ENCODE data around the gene ZNF366.

Gene ZNF366

DNA sequence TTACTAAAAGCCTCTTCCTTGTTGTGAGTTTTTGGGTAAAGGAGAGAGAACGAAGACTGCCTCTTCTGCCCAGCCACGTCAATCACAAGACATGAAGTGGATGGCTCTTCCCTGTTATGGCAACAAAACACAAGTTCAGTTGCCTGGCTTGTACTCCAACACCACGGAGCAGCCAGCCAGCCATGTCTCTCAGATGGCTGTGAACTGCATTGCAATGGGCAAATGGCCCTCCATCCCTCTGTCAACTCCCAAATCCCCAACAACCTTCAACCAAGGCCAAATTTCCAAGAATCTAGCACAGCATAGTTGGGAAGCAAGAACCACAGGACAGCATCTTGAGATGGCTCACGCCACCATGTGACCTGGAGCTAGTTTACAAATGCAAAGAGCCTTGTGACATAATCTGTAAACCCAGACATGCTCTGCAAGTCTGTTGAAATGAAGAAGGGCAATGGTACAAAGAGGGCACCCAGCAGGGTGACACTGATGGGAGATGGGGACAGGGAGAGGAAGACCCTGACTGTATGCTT, 53.9 kb downstream of the ZNF366 start:
- H3K27me3 ChIP-seq (ENCODE audit: insufficient read depth, poor library complexity, severe bottlenecking): no peaks in the 10 kb centered on the region
- no peak overlapping the region for H3K27ac ChIP-seq (replicated peaks)
- DNase-seq (ENCODE audit: low read depth in 1 of 2, low spot score in 1 of 2): no peak
- H3K4me3 ChIP-seq (replicated peaks; ENCODE audit: insufficient read depth, low read length): no peak overlapping the region
- TF ChIP-seq GABPA (IDR thresholded peaks at IDR 0.05; ENCODE audit: low read depth) (no peak), POLR2AphosphoS5 (IDR thresholded peaks at IDR 0.05; ENCODE audit: low read depth) (no peak), SPI1 (IDR thresholded peaks at IDR 0.05; ENCODE audit: borderline replicate concordance, low read depth) (no peak), CTCF (IDR thresholded peaks at IDR 0.05; ENCODE audit: insufficient read depth, low read length) (no peak)
- TF ChIP-seq, protein P1, sequence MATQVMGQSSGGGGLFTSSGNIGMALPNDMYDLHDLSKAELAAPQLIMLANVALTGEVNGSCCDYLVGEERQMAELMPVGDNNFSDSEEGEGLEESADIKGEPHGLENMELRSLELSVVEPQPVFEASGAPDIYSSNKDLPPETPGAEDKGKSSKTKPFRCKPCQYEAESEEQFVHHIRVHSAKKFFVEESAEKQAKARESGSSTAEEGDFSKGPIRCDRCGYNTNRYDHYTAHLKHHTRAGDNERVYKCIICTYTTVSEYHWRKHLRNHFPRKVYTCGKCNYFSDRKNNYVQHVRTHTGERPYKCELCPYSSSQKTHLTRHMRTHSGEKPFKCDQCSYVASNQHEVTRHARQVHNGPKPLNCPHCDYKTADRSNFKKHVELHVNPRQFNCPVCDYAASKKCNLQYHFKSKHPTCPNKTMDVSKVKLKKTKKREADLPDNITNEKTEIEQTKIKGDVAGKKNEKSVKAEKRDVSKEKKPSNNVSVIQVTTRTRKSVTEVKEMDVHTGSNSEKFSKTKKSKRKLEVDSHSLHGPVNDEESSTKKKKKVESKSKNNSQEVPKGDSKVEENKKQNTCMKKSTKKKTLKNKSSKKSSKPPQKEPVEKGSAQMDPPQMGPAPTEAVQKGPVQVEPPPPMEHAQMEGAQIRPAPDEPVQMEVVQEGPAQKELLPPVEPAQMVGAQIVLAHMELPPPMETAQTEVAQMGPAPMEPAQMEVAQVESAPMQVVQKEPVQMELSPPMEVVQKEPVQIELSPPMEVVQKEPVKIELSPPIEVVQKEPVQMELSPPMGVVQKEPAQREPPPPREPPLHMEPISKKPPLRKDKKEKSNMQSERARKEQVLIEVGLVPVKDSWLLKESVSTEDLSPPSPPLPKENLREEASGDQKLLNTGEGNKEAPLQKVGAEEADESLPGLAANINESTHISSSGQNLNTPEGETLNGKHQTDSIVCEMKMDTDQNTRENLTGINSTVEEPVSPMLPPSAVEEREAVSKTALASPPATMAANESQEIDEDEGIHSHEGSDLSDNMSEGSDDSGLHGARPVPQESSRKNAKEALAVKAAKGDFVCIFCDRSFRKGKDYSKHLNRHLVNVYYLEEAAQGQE (IDR thresholded peaks at IDR 0.05; ENCODE audit: insufficient replicate concordance, low read depth): no peak

- Histone ChIP-seq H3K27me3 (ENCODE audit: insufficient read depth, poor library complexity, severe bottlenecking) (no peaks in the 10 kb centered on the region), H3K27ac (replicated peaks) (no peak overlapping the region), H3K4me3 (replicated peaks; ENCODE audit: insufficient read depth, low read length) (no peak overlapping the region)
- no peak for TF ChIP-seq GABPA (IDR thresholded peaks at IDR 0.05; ENCODE audit: low read depth)
- TF ChIP-seq, protein P1 (IDR thresholded peaks at IDR 0.05; ENCODE audit: insufficient replicate concordance, low read depth): no peak
- TF ChIP-seq POLR2AphosphoS5 (IDR thresholded peaks at IDR 0.05; ENCODE audit: low read depth): no peak
- TF ChIP-seq SPI1 (IDR thresholded peaks at IDR 0.05; ENCODE audit: borderline replicate concordance, low read depth): no peak
- TF ChIP-seq CTCF (IDR thresholded peaks at IDR 0.05; ENCODE audit: insufficient read depth, low read length): no peak
- no peak for DNase-seq (ENCODE audit: low read depth in 1 of 2, low spot score in 1 of 2)
Measured at GRCh38 chr5:72452515-72453245, 54.5 kb downstream of the ZNF366 start.

DNA sequence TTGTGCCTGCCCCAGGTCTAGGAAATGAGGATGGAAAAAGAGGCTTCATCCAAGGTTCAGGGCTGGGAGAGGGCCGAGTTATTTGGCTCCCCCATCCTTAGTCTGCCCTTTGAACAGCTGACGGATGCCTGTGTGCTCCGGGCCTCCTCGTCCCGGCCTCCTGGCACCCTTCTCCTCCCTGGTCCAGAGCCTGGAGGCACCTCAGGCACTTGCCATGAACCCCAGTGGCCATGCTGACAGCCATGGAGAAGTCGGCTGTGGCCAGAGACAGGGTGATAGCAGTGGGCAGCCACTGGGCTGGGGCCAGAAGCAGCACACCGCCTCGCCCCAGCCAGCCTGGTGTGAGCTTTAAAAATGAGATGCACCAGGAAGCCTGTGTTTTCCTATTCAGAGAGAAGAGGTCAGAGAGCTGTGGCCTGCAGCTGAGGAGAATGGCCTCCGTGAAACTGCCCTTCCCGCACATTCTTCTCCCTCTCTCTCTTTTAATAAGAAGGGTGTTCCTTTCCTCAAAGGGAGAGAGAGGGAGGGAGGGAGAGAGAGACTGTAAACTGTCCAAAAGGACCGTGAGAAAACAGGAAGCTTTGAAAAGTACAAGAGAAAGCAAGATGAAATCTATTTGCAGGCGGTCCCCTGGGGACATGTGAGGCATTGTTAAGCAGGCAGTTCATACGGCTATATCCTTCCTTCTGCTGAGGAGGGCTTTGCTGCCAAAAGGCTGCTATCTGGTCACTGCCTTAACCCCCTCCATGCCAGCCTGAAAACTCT, 55.3 kb downstream of the ZNF366 start:
- DNase-seq (ENCODE audit: low read depth in 1 of 2, low spot score in 1 of 2): no peak
- TF ChIP-seq SPI1 (IDR thresholded peaks at IDR 0.05; ENCODE audit: borderline replicate concordance, low read depth) (no peak), CTCF (IDR thresholded peaks at IDR 0.05; ENCODE audit: insufficient read depth, low read length) (no peak), POLR2AphosphoS5 (IDR thresholded peaks at IDR 0.05; ENCODE audit: low read depth) (no peak), GABPA (IDR thresholded peaks at IDR 0.05; ENCODE audit: low read depth) (no peak)
- TF ChIP-seq, protein P1 (IDR thresholded peaks at IDR 0.05; ENCODE audit: insufficient replicate concordance, low read depth): no peak
- H3K27ac ChIP-seq (replicated peaks): no peak overlapping the region
- no peaks in the 10 kb centered on the region for H3K27me3 ChIP-seq (ENCODE audit: insufficient read depth, poor library complexity, severe bottlenecking)
- no peak overlapping the region for H3K4me3 ChIP-seq (replicated peaks; ENCODE audit: insufficient read depth, low read length)
